Activated CD4-positive, alpha-beta T cell treated with anti-CD3 and anti-CD28 coated beads, Interleukin-2, amount 50 U/mL, for 16 hours (primary cell): Measurements from ENCODE around the gene MYO9A.

Experiments used
- DNase-seq: peaks from one replicate; pipeline ENCODE4 v3.0.0-alpha.2; 2020

MYO9A gene

GRCh38 chr15:71830981-71831380, 287.0 kb downstream of the MYO9A start:
- DNase-seq = no peak

- DNase-seq = no peak
Measured at GRCh38 chr15:71826196-71826595, 291.8 kb downstream of the MYO9A start.

- no peak for DNase-seq
Measured at GRCh38 chr15:71825021-71825730, 292.8 kb downstream of the MYO9A start.

- DNase-seq = no peak
Measured at GRCh38 chr15:71823801-71824200, 294.1 kb downstream of the MYO9A start.

GRCh38 chr15:71822890-71823630, 294.9 kb downstream of the MYO9A start:
- DNase-seq = no peak

GRCh38 chr15:71821547-71822129, 296.3 kb downstream of the MYO9A start:
- DNase-seq = no peak

- no peak for DNase-seq
Measured at GRCh38 chr15:71820127-71820526, 297.8 kb downstream of the MYO9A start.

- no peak for DNase-seq
Measured at GRCh38 chr15:71817351-71817750, 300.6 kb downstream of the MYO9A start.

GRCh38 chr15:71815301-71815700, 302.6 kb downstream of the MYO9A start:
- no peak for DNase-seq

- no peak for DNase-seq
Measured at GRCh38 chr15:71813723-71814470, 304.1 kb downstream of the MYO9A start.

- DNase-seq = no peak
Measured at GRCh38 chr15:71812966-71813722, 304.8 kb downstream of the MYO9A start.

GRCh38 chr15:71811752-71812735, 305.9 kb downstream of the MYO9A start:
- no peak for DNase-seq

- DNase-seq = no peak
Measured at GRCh38 chr15:71811036-71811736, 306.8 kb downstream of the MYO9A start.

GRCh38 chr15:71810256-71811035, 307.5 kb downstream of the MYO9A start, which contains the start of gene NR2E3:
TSS of gene NR2E3 (plus strand) at chr15:71810554. CDS start at chr15:71810744, 190 bp downstream.
- no peak for DNase-seq

- DNase-seq = no peak
Measured at GRCh38 chr15:71809346-71809745, 308.6 kb downstream of the MYO9A start.

- DNase-seq = no peak
Measured at GRCh38 chr15:71808311-71809020, 309.5 kb downstream of the MYO9A start.

GRCh38 chr15:71807691-71808091, 310.3 kb downstream of the MYO9A start:
- no peak for DNase-seq

GRCh38 chr15:71807125-71807629, 310.8 kb downstream of the MYO9A start:
- no peak for DNase-seq

- DNase-seq = no peak
Measured at GRCh38 chr15:71806452-71806931, 311.5 kb downstream of the MYO9A start.
